ENCODE data around the gene IGF2. TPM values are rescaled to one million over a fixed set of nuclear protein-coding genes. Genes with fewer than 3 reads are reported as not detected.

Gene IGF2
- polyA plus RNA-seq, 1 experiment: 16.6 TPM

DNA sequence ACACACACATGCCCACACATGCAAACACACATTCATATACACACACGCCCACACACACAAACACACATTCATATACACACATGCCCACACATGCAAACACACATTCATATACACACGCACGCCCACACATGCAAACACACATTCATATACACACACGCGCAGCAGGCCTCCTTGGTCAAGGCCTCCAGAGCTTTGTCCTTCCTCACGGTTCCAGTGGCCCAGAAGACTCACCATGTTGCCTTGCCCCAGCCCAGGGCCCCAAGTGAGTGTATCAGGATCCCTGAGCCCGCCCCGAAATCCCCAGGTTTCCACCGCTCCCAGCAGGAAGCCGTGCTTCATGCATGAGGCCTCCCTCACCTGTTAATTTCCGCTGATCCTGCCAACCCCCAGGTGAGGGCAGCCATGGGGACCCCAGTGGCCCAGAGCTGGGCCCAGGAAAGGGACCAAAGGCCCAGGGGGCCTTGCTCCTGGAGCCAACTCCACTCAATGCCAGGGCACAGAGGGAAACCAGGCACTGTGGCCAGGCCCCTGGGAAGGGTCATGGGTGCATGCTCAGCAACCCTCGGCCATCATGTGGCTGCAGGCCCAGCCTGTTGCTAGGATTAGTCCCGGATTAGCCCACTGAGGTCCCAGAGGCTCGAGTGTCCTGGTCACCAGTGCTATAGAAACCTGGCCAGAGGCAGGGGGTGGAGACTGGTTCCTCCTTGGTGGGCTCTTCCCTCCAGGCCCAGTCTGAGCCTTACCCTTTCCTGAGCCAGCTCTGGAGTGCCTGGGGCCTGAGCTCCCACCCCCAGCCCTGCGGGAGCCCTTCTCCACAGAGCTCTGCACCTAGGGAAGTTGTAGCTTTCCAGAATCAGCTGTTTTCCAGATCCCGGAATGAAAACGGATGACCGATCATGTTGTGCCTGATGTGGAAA is 34.4 kb downstream of the IGF2 start:
- POLR2A ChIA-PET: no interaction called here
- TF ChIP-seq, protein P1, sequence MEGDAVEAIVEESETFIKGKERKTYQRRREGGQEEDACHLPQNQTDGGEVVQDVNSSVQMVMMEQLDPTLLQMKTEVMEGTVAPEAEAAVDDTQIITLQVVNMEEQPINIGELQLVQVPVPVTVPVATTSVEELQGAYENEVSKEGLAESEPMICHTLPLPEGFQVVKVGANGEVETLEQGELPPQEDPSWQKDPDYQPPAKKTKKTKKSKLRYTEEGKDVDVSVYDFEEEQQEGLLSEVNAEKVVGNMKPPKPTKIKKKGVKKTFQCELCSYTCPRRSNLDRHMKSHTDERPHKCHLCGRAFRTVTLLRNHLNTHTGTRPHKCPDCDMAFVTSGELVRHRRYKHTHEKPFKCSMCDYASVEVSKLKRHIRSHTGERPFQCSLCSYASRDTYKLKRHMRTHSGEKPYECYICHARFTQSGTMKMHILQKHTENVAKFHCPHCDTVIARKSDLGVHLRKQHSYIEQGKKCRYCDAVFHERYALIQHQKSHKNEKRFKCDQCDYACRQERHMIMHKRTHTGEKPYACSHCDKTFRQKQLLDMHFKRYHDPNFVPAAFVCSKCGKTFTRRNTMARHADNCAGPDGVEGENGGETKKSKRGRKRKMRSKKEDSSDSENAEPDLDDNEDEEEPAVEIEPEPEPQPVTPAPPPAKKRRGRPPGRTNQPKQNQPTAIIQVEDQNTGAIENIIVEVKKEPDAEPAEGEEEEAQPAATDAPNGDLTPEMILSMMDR (IDR thresholded peaks at IDR 0.05; ENCODE audit: low read depth, low read length): no peak
- Histone ChIP-seq H3K4me3 (ENCODE audit: low read depth, low read length) (no peak overlapping the region), H3K27me3 (ENCODE audit: control insufficient read depth, insufficient read depth, low read length) (no peaks in the 10 kb centered on the region), H3K27ac (ENCODE audit: low read depth, low read length) (no peak overlapping the region), H3K9me3 (ENCODE audit: control insufficient read depth, insufficient read depth, low read length) (peaks cover 2% of the 10 kb centered on the region; the same call in 1 of the 2 replicates)
- DNase-seq (ENCODE audit: low read depth, low spot score): no peak
- CTCF ChIA-PET: no interaction called here

DNA sequence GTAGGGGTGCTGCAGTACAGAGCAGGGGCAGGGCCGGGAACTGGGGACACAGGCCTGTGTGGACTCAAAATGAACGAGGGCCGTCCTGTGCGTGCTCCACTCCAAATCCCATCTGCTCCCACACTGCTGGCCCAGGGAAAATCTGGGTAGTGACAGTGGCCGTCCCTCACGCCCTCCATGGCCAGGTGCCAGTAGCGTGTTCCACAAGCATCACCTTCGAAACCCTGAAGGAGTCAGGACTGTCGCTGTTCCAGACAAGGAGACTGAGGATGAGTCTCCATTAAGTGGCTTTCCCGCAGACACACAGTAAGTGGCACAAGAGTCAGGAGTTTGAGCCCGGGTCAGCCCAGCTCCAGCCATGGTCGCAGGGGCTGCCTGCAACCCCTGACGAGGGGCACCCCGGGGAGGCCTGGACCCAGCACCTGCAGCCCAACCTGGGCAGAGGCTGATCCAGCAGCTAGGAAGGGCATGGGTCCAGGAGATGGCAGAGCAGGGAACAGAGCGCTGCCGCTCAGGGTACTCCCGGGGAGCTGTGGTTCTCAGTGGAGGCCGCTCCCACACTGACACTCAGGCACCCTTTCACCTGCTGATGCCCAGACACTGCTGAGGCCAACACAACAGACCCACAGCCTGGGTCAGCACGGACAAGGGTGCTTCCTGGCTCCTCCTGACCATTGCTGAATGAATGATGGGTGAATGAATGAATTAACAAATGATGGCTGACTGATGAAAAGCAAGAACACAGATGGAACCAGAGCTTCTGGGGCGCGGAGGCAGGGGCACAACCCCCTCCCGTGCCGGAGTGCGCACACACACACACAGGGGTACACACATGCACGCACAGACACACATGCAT is 35.3 kb downstream of the IGF2 start:
- no peak overlapping the region for H3K4me3 ChIP-seq (ENCODE audit: low read depth, low read length)
- ChIA-PET CTCF (no interaction called here), POLR2A (interaction anchor here (1.0 kb wide), 1 partner anchor 33 kb away, joined by 3 read pairs; no protein-coding TSS in a partner anchor)
- DNase-seq (ENCODE audit: low read depth, low spot score): no peak
- no peaks in the 10 kb centered on the region for H3K27me3 ChIP-seq (ENCODE audit: control insufficient read depth, insufficient read depth, low read length)
- no peak overlapping the region for H3K27ac ChIP-seq (ENCODE audit: low read depth, low read length)
- TF ChIP-seq, protein P1 (IDR thresholded peaks at IDR 0.05; ENCODE audit: low read depth, low read length): no peak
- no peaks in the 10 kb centered on the region; the same call in 1 of the 2 replicates for H3K9me3 ChIP-seq (ENCODE audit: control insufficient read depth, insufficient read depth, low read length)

DNA sequence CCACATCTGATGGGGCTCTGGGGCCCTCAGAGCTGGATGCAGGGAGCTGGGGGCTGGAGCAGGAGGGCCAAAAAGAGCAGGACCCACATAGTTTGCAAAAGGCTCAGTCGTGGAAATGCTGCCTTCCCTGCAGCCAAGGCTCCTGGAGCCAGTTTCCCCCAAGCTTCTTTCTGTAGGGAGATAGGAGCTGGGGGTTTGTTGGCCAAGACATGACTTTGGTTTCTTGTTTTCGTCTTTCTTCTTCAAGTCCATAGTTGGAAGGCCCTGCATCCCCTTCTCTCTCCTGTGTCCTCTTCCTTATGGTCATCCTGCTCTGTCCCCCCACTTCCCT is 36.3 kb downstream of the IGF2 start:
- CTCF ChIA-PET: no interaction called here
- POLR2A ChIA-PET: no interaction called here
- no peaks in the 10 kb centered on the region; the same call in 1 of the 2 replicates for H3K9me3 ChIP-seq (ENCODE audit: control insufficient read depth, insufficient read depth, low read length)
- DNase-seq (ENCODE audit: low read depth, low spot score): no peak
- no peaks in the 10 kb centered on the region for H3K27me3 ChIP-seq (ENCODE audit: control insufficient read depth, insufficient read depth, low read length)
- TF ChIP-seq, protein P1 (IDR thresholded peaks at IDR 0.05; ENCODE audit: low read depth, low read length): no peak
- H3K27ac ChIP-seq (ENCODE audit: low read depth, low read length): no peak overlapping the region
- H3K4me3 ChIP-seq (ENCODE audit: low read depth, low read length): no peak overlapping the region

DNA sequence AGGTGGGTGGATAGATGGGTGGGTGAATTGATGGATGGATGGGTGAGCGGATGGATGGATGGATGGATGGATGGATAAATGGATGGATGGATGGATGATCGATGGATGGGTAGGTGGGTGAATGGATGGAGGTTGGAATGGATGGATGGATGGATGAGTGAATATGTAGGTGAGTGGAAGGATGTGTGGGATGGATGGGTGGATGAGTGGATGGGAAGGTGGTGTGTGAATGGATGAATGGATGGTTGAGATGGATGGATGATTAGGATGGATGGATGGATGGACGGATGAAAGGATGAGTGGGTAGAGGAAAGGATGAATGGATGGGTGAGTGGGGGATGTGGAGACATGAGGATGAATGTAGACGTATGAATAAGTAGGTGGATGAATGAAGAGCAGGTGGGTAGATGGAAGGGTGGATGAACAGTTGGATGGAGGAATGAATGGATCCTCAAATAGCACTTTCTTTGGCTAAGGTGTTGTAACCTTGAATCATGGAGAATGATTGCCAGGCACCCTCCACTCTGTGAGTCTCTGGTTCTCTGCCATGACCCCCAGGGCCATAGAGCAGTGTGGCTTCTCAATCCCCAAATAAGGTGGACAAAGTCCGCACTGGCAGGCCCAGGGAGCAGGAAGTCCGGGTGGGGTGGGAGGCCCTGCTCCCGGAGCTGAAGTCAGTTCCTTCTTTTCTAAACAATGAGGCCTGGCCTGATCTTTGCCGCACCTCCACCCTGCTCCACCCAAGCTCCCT is 36.9 kb downstream of the IGF2 start:
- Histone ChIP-seq H3K27me3 (ENCODE audit: control insufficient read depth, insufficient read depth, low read length) (no peaks in the 10 kb centered on the region), H3K4me3 (ENCODE audit: low read depth, low read length) (no peak overlapping the region), H3K9me3 (ENCODE audit: control insufficient read depth, insufficient read depth, low read length) (no peaks in the 10 kb centered on the region; the same call in 1 of the 2 replicates), H3K27ac (ENCODE audit: low read depth, low read length) (no peak overlapping the region)
- POLR2A ChIA-PET: no interaction called here
- CTCF ChIA-PET: no interaction called here
- DNase-seq (ENCODE audit: low read depth, low spot score): no peak
- TF ChIP-seq, protein P1 (IDR thresholded peaks at IDR 0.05; ENCODE audit: low read depth, low read length): no peak

Data from AG04450 (cell line).